Stomach (tissue), 9 donors: ENCODE results near the gene ARHGAP32. TPM values are rescaled to one million over a fixed set of nuclear protein-coding genes. Genes with fewer than 3 reads are reported as not detected.
A peak's percentile ranks its signal among the peaks of the same experiment; 100 is the strongest.
"Not testable (repeated sequence)": the region's sequence is repeated elsewhere in the genome, so short reads cannot be mapped to it uniquely, and the experiment has no call there.

Experiments
- DNase-seq, 2 donors: peaks; one replicate each; pipeline versions ENCODE4 v3.0.0 to v3.0.0-alpha.2; 2013 to 2019
- H3K27ac ChIP-seq, 5 donors: fragments of 200-600 bp in 4 of 5; sonication (generic) in 4 of 5; one replicate each; pipeline ENCODE4 v1.5.1; 2013 to 2019; ENCODE audit warnings: mild to moderate bottlenecking in 1 of 5, moderate library complexity in 1 of 5
- H3K27me3 ChIP-seq, 3 donors: fragments of 200-600 bp; sonication (generic); one replicate each; pipeline ENCODE4 v1.5.1; 2017 to 2019; ENCODE audit warnings: mixed run types in 1 of 3
- H3K36me3 ChIP-seq, 4 donors: fragments of 200-600 bp; sonication (generic); 1 replicate in 3 of 4; 2 replicates in 1 of 4; pipeline ENCODE4 v1.5.1; 2016 to 2019
- H3K4me1 ChIP-seq, 4 donors: fragments of 200-600 bp; sonication (generic); one replicate each; pipeline ENCODE4 v1.5.1; 2016 to 2019
- H3K4me3 ChIP-seq, 4 donors: fragments of 200-600 bp; sonication (generic) in 3 of 4; one replicate each; pipeline ENCODE4 v1.5.1; 2016 to 2019; ENCODE audit warnings: mild to moderate bottlenecking in 1 of 4
- H3K9me3 ChIP-seq, 4 donors: fragments of 200-600 bp; sonication (generic); one replicate each; pipeline ENCODE4 v1.5.1; 2016 to 2019
- EP300 ChIP-seq: sonication (generic); formaldehyde crosslinking; IDR thresholded peaks from one replicate; pipeline ENCODE4 v1.6.1; 2017; ENCODE audit warnings: antibody characterized with exemption
- POLR2A ChIP-seq, 4 donors: fragments of 450-650 bp; IDR thresholded peaks; one replicate each; pipeline ENCODE4 v1.6.1; 2016; ENCODE audit warnings: antibody characterized with exemption in 4 of 4, control low read depth in 2 of 4, mild to moderate bottlenecking in 1 of 4, moderate library complexity in 1 of 4
- POLR2AphosphoS5 ChIP-seq, 3 donors: sonication (generic); formaldehyde crosslinking; IDR thresholded peaks; one replicate each; pipeline ENCODE4 v1.6.1; 2016; ENCODE audit warnings: antibody characterized with exemption in 3 of 3
- WGBS, 5 donors: extraction: QIAGEN DNeasy Blood & Tissue Kit in 3 of 5; methylation state at CpG; one replicate each; pipeline versions ENCODE4 v1.1.5 to v1.1.7; 2013 to 2018; 5-methylcytosine and 5-hydroxymethylcytosine counted together
- intact Hi-C: fragments of 100-400 bp; cut with DNase I; formaldehyde crosslinking; loops from one replicate; pipeline ENCODE4 v1.15.1; 2023; ENCODE audit warnings: low total_unique reads
- polyA plus RNA-seq, 3 donors: library from polyadenylated mRNA; stranded (reverse); fragments of 200-250 nt; gene quantifications; one replicate each; pipeline ENCODE4 v1.2.3, GENCODE V29; 2013
- total RNA-seq, 5 donors: library from RNA; depleted of rRNA; stranded (reverse); fragments of >200 nt; gene quantifications; one replicate each; pipeline versions ENCODE4 v1.1.0 to v1.2.3, GENCODE V29; 2014 to 2016
- TF ChIP-seq, protein P1 (sequence below), 7 experiments: fragments of 450-650 bp in 4 of 7; fragments of 200-600 bp in 3 of 7; sonication (generic) in 3 of 7; IDR thresholded peaks; one replicate each; pipeline ENCODE4 v1.5.1; 2016 to 2019; ENCODE audit warnings: antibody characterized with exemption in 7 of 7, control low read depth in 2 of 7, mild to moderate bottlenecking in 1 of 7
- donor health status: healthy with polysubstance abuse.
- donor health status: Bipolar disorder and iron deficiency.
- donor health status: healthy.

Gene ARHGAP32
- total and polyA plus RNA-seq, 8 donors = 2.9 to 70.1 (median 34.3) TPM

DNA sequence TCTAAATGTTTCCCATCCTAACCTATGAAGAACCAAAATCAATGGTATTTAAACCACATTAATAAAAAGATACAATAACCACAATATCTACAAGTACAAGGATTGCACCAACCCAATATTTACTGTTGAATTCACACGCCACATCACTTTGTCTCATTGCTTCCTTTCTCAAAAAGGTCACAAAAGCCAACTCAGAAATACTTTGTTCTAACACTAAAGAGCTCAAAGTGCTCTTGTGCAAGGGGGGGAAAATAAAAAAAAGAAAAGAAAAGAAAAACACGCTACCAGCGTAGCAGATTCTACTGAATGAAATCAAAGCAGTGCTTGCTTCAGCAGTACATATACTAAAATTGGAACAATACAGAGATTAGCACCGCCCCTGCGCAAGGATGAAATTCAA, 10.5 kb upstream of the ARHGAP32 start:
- Histone ChIP-seq H3K36me3 (no peaks in the 10 kb centered on the region), H3K4me3 (no peak overlapping the region), H3K27ac (no peak overlapping the region), H3K27me3 (no peaks in the 10 kb centered on the region), H3K9me3 (peaks cover 0 to 13% (median 9%) of the 10 kb centered on the region in 4 donors), H3K4me1 (no peaks in the 10 kb centered on the region)
- DNase-seq = no peak
- intact Hi-C loops = no loop called here
- 73 to 95% (median 87%) methylated on average over 5 of the region's 5 CpGs for WGBS, 5 donors
- TF ChIP-seq POLR2AphosphoS5 (IDR thresholded peaks at IDR 0.05) = no peak
- TF ChIP-seq POLR2A (IDR thresholded peaks at IDR 0.05) = no peak
- no peak for TF ChIP-seq EP300

- Histone ChIP-seq H3K4me1 (peaks cover 4 to 19% (median 11%) of the 10 kb centered on the region in 4 donors), H3K4me3 (no peak overlapping the region), H3K36me3 (no peaks in the 10 kb centered on the region), H3K27me3 (no peaks in the 10 kb centered on the region), H3K27ac (no peak overlapping the region), H3K9me3 (peaks cover 0 to 13% (median 9%) of the 10 kb centered on the region in 4 donors)
- TF ChIP-seq POLR2A (IDR thresholded peaks at IDR 0.05) (no peak), EP300 (no peak), POLR2AphosphoS5 (IDR thresholded peaks at IDR 0.05) (no peak)
- TF ChIP-seq, protein P1, sequence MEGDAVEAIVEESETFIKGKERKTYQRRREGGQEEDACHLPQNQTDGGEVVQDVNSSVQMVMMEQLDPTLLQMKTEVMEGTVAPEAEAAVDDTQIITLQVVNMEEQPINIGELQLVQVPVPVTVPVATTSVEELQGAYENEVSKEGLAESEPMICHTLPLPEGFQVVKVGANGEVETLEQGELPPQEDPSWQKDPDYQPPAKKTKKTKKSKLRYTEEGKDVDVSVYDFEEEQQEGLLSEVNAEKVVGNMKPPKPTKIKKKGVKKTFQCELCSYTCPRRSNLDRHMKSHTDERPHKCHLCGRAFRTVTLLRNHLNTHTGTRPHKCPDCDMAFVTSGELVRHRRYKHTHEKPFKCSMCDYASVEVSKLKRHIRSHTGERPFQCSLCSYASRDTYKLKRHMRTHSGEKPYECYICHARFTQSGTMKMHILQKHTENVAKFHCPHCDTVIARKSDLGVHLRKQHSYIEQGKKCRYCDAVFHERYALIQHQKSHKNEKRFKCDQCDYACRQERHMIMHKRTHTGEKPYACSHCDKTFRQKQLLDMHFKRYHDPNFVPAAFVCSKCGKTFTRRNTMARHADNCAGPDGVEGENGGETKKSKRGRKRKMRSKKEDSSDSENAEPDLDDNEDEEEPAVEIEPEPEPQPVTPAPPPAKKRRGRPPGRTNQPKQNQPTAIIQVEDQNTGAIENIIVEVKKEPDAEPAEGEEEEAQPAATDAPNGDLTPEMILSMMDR (IDR thresholded peaks at IDR 0.05) = no peak
- no peak for DNase-seq
- WGBS, 5 donors = 92 to 96% (median 95%) methylated on average over 6 of the region's 6 CpGs
- intact Hi-C loops = no loop called here
These were observed 3.6 kb upstream of the ARHGAP32 start for GRCh38 chr11:129195682-129196081.

DNA sequence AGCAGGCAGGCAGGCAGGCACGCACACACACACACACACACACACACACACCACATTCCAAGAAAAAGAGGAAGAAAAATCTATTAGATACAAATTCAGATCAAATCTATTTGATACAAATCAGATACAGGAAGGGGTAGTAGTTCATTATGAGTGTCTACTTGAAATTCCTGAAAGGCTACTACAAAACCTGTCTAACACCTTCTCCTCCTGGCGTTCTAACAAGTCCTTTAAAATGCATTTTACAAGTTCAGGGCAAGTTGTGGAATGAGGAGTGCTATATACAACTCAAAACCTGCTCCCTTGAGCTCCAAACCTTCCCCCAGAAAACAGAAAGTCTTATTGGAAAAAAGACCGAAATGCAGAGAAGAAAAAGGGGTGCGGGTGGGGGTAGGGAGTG, 476 bp downstream of the ARHGAP32 start:
- no peaks in the 10 kb centered on the region for H3K36me3 ChIP-seq
- intact Hi-C loops = no loop called here
- whole genome bisulfite sequencing, 5 donors = 41 to 59% (median 50%) methylated on average over 4 of the region's 4 CpGs
- H3K9me3 ChIP-seq = peaks cover 0 to 3% (median 0%) of the 10 kb centered on the region in 4 donors
- no peak overlapping the region for H3K4me3 ChIP-seq
- TF ChIP-seq, protein P1 (IDR thresholded peaks at IDR 0.05) = no peak
- TF ChIP-seq POLR2A (IDR thresholded peaks at IDR 0.05) = no peak
- no peak for TF ChIP-seq EP300
- no peak for TF ChIP-seq POLR2AphosphoS5 (IDR thresholded peaks at IDR 0.05)
- no peaks in the 10 kb centered on the region for H3K27me3 ChIP-seq
- H3K4me1 ChIP-seq = peaks cover 15 to 31% (median 23%) of the 10 kb centered on the region in 4 donors
- DNase-seq = peak in 1 of 2 donors; percentile 39
- no peak overlapping the region for H3K27ac ChIP-seq

DNA sequence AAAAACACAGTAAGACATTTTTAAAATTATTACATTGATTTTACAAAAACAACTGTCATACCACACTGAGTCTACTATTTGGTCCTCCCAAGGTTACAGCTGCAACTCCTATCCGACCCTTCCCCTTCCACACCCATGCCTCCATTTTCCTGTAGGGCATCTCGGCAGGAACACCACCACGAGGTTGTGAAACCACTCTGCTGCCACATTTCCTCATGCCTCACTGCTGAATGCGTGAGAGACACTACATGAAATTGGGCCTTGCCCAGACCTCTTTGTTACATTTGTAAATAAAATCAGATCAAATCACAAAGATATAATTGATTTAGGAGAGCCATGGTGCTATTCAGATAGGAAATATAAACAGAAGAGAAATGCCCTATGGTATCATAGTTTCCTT, 2.0 kb downstream of the ARHGAP32 start:
- Histone ChIP-seq H3K36me3 (no peaks in the 10 kb centered on the region), H3K27ac (no peak overlapping the region), H3K9me3 (peaks cover 0 to 4% (median 0%) of the 10 kb centered on the region in 4 donors), H3K27me3 (no peaks in the 10 kb centered on the region), H3K4me3 (no peak overlapping the region), H3K4me1 (peaks cover 15 to 31% (median 23%) of the 10 kb centered on the region in 4 donors)
- 15 to 40% (median 26%) methylated on average over 4 of the region's 4 CpGs for WGBS, 5 donors
- peak; percentile 20 to 29 for DNase-seq
- intact Hi-C loops = no loop called here
- TF ChIP-seq POLR2AphosphoS5 (IDR thresholded peaks at IDR 0.05) = peak in 2 of 3 donors; percentile 26 to 50
- no peak for TF ChIP-seq EP300

GRCh38 chr11:129189646-129190045, 2.5 kb downstream of the ARHGAP32 start:
- Histone ChIP-seq H3K9me3 (peaks cover 0 to 4% (median 0%) of the 10 kb centered on the region in 4 donors), H3K27me3 (no peaks in the 10 kb centered on the region), H3K36me3 (no peaks in the 10 kb centered on the region), H3K4me3 (no peak overlapping the region), H3K27ac (no peak overlapping the region), H3K4me1 (peaks cover 15 to 31% (median 23%) of the 10 kb centered on the region in 4 donors)
- DNase-seq = no peak
- TF ChIP-seq EP300 (no peak), POLR2A (IDR thresholded peaks at IDR 0.05) (no peak), POLR2AphosphoS5 (IDR thresholded peaks at IDR 0.05) (no peak)
- TF ChIP-seq, protein P1 (IDR thresholded peaks at IDR 0.05) = no peak
- WGBS, 5 donors = 86 to 93% (median 92%) methylated on average over 1 of the region's 1 CpG
- intact Hi-C loops = no loop called here

- H3K4me1 ChIP-seq, DNase-seq, H3K27ac ChIP-seq, H3K36me3 ChIP-seq, H3K9me3 ChIP-seq, H3K4me3 ChIP-seq, H3K27me3 ChIP-seq, intact Hi-C loops: not testable (repeated sequence)
- WGBS, 5 donors = 81 to 94% (median 92%) methylated on average over 2 of the region's 2 CpGs
These were observed 7.0 kb downstream of the ARHGAP32 start for GRCh38 chr11:129185082-129185481.
